ENCODE measurements around the gene MYORG. TPM values are rescaled to one million over a fixed set of nuclear protein-coding genes. Genes with fewer than 3 reads are reported as not detected.
"Not testable (repeated sequence)": the region's sequence is repeated elsewhere in the genome, so short reads cannot be mapped to it uniquely, and the experiment has no call there.

The MYORG gene
- total RNA-seq, 2 experiments from 2014 or later, result 2.2 to 2.3 TPM

DNA sequence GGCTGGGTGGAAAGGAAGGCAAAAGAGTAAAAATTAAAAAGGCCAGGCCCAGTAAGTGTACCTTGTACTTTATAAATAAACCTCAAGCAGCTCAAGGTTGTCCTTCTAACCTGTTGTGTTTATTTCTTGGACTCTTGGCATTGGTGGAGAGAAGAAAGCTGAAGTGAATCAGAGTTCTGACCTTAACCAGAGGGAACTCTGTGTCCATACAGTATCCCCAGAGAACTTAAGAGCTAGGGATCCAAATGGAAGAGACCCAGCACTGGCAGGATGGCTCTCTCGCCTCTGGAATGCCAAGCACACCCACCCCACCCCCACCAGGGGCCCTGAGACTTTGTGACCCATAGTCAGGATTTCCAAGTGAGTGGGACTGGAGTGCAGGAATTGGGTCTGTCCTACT is 33.1 kb downstream of the MYORG start:
- H3K27ac Mint-ChIP-seq, result no peak overlapping the region
- DNase-seq (no peak), ATAC-seq (no peak)
- no peaks in the 10 kb centered on the region for H3K27me3 Mint-ChIP-seq
- ChIA-PET POLR2A (no interaction called here), CTCF (interaction anchor here (0.7 kb wide), 1 partner anchor 53 kb away, joined by 3 read pairs; no protein-coding TSS in a partner anchor)
- no peak overlapping the region for H3K4me3 Mint-ChIP-seq
- intact Hi-C loops (cut with DNase I, micrococcal nuclease), result no loop called here
- peaks cover 29% of the 10 kb centered on the region for H3K36me3 Mint-ChIP-seq (ENCODE audit: low read depth)
- H3K4me1 Mint-ChIP-seq, result no peaks in the 10 kb centered on the region
- no peaks in the 10 kb centered on the region for H3K9me3 Mint-ChIP-seq (ENCODE audit: low read depth)

- ATAC-seq (no peak), DNase-seq (no peak)
- intact Hi-C loops (cut with DNase I, micrococcal nuclease), result no loop called here
- H3K9me3 Mint-ChIP-seq (ENCODE audit: low read depth), result no peaks in the 10 kb centered on the region
- no peaks in the 10 kb centered on the region for H3K4me1 Mint-ChIP-seq
- ChIA-PET CTCF (interaction anchor here (0.7 to 1.7 kb wide), 2 partner anchors 10 to 52 kb away, joined by 3 to 6 read pairs; no protein-coding TSS in a partner anchor), POLR2A (no interaction called here)
- no peaks in the 10 kb centered on the region for H3K27me3 Mint-ChIP-seq
- H3K27ac Mint-ChIP-seq, result no peak overlapping the region
- peaks cover 30% of the 10 kb centered on the region for H3K36me3 Mint-ChIP-seq (ENCODE audit: low read depth)
- H3K4me3 Mint-ChIP-seq, result no peak overlapping the region
These were observed 33.6 kb downstream of the MYORG start for GRCh38 chr9:34343090-34343489.

DNA sequence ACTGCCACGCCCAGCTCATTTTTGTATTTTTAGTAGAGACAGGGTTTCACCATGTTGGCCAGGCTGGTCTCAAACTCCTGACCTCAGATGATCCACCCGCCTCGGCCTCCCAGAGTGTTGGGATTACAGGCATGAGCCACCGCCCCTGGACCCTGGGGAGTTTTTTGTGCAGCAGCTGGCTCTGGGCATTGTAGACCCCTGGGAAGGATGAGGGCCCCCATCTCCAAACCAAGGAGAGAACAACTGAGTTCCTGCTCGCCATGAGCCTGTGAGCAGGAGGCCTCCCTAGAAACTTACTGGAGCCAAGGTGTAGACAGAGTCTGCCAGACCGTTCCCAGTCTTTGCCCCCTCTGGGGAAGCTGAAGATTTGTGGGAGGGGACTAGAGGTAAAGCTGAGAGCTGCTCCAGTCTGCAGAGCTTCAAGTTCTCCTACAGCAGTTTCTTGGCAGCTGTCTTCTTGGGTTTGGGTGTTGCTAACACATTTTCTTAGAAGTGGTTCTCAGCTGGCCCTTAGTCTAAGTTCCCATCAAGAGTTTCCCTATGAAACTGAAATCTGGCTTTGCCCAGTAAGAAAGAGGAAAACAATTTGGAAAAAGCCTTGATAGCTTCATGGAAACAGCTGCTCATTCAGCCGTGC is 34.9 kb downstream of the MYORG start:
- no peak for DNase-seq
- no peaks in the 10 kb centered on the region for H3K27me3 Mint-ChIP-seq

GRCh38 chr9:34338665-34339385 is 37.9 kb downstream of the MYORG start:
- Mint-ChIP-seq H3K9me3 (ENCODE audit: low read depth) (no peaks in the 10 kb centered on the region), H3K27me3 (no peaks in the 10 kb centered on the region), H3K4me3 (no peak overlapping the region), H3K27ac (no peak overlapping the region), H3K36me3 (ENCODE audit: low read depth) (peaks cover 30% of the 10 kb centered on the region), H3K4me1 (peaks cover 17% of the 10 kb centered on the region)
- ATAC-seq (no peak), DNase-seq (no peak)
- intact Hi-C loops (cut with DNase I, micrococcal nuclease), result loop anchor here in 1 of 2 experiments (1.0 kb wide), 1 partner anchor 15 kb away; no protein-coding TSS in a partner anchor
- POLR2A ChIA-PET, result interaction anchor here (0.5 kb wide), 1 partner anchor 78 kb away, joined by 3 read pairs; no protein-coding TSS in a partner anchor
- CTCF ChIA-PET, result interaction anchor here (0.6 to 1.1 kb wide), 5 partner anchors 38 to 608 kb away, joined by 3 to 4 read pairs (median 3); partner anchors contain the start of gene MYORG

More for the DNA sequence above, 34.9 kb downstream of the MYORG start:
- Mint-ChIP-seq H3K27ac (no peak overlapping the region), H3K9me3 (ENCODE audit: low read depth) (no peaks in the 10 kb centered on the region), H3K36me3 (ENCODE audit: low read depth) (peaks cover 28% of the 10 kb centered on the region), H3K4me3 (no peak overlapping the region), H3K4me1 (no peaks in the 10 kb centered on the region)
- ChIA-PET POLR2A (interaction anchor here (0.7 kb wide), 1 partner anchor 26 kb away, joined by 3 read pairs; no protein-coding TSS in a partner anchor), CTCF (interaction anchor here (1.7 kb wide), 1 partner anchor 9 kb away, joined by 6 read pairs; no protein-coding TSS in a partner anchor)
- no peak for ATAC-seq
- intact Hi-C loops (cut with DNase I, micrococcal nuclease), result no loop called here

GRCh38 chr9:34338079-34338478 is 38.6 kb downstream of the MYORG start:
- H3K27me3 Mint-ChIP-seq; ATAC-seq; H3K4me3 Mint-ChIP-seq; H3K9me3 Mint-ChIP-seq (ENCODE audit: low read depth); DNase-seq; intact Hi-C loops (cut with DNase I, micrococcal nuclease); H3K27ac Mint-ChIP-seq; POLR2A ChIA-PET; CTCF ChIA-PET: not testable (repeated sequence)
- Mint-ChIP-seq H3K36me3 (ENCODE audit: low read depth) (peaks cover 27% of the 10 kb centered on the region), H3K4me1 (peaks cover 18% of the 10 kb centered on the region)

GRCh38 chr9:34337403-34337802 is 39.3 kb downstream of the MYORG start:
- Mint-ChIP-seq H3K4me3 (no peak overlapping the region), H3K36me3 (ENCODE audit: low read depth) (peaks cover 25% of the 10 kb centered on the region)
- intact Hi-C loops (cut with DNase I, micrococcal nuclease), result no loop called here

DNA sequence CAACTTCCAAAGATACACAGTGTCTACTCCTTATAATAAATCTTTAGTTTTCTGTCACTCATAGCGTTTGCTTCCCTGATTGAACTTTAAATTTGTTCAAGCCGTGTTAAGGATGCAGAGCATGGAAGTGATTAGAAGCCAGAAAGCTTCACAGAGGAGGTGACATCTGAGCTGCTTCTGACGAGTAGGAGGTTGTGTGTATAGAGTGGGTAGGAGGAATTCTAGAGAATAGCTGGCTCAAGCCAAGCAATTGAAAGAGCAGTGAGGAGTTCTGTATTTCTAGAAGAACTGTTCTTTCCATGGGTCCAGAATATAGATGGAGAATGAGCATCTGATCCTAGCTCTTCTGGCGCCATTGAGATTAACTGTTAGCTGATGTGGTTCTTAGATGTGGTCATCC is 41.3 kb downstream of the MYORG start:
- POLR2A ChIA-PET, result interaction anchor here (0.7 kb wide), 1 partner anchor 244 kb away, joined by 3 read pairs; no protein-coding TSS in a partner anchor
- Mint-ChIP-seq H3K4me3 (no peak overlapping the region), H3K27me3 (no peaks in the 10 kb centered on the region), H3K4me1 (peaks cover 33% of the 10 kb centered on the region), H3K36me3 (ENCODE audit: low read depth) (peaks cover 21% of the 10 kb centered on the region), H3K9me3 (ENCODE audit: low read depth) (no peaks in the 10 kb centered on the region), H3K27ac (no peak overlapping the region)
- CTCF ChIA-PET, result interaction anchor here (6.2 kb wide), 1 partner anchor 42 kb away, joined by 76 read pairs; the partner anchor contains the start of gene MYORG
- intact Hi-C loops (cut with DNase I, micrococcal nuclease), result no loop called here
- DNase-seq (no peak), ATAC-seq (no peak)

More at GRCh38 chr9:34337403-34337802, 39.3 kb downstream of the MYORG start:
- ChIA-PET CTCF (interaction anchor here (0.7 kb wide), 1 partner anchor 84 kb away, joined by 3 read pairs; no protein-coding TSS in a partner anchor), POLR2A (no interaction called here)
- Mint-ChIP-seq H3K4me1 (peaks cover 18% of the 10 kb centered on the region), H3K27ac (no peak overlapping the region), H3K27me3 (no peaks in the 10 kb centered on the region), H3K9me3 (ENCODE audit: low read depth) (no peaks in the 10 kb centered on the region)
- ATAC-seq, result no peak
- no peak for DNase-seq

GRCh38 chr9:34334916-34335315 is 41.8 kb downstream of the MYORG start:
- DNase-seq (no peak), ATAC-seq (no peak)
- ChIA-PET CTCF (interaction anchor here (6.2 kb wide), 1 partner anchor 42 kb away, joined by 76 read pairs; the partner anchor contains the start of gene MYORG), POLR2A (interaction anchor here (0.6 to 0.7 kb wide), 2 partner anchors 244 to 1010 kb away, joined by 3 to 5 read pairs; no protein-coding TSS in a partner anchor)
- intact Hi-C loops (cut with DNase I, micrococcal nuclease), result no loop called here
- H3K36me3 Mint-ChIP-seq (ENCODE audit: low read depth), result peaks cover 18% of the 10 kb centered on the region
- peaks cover 36% of the 10 kb centered on the region for H3K4me1 Mint-ChIP-seq
- H3K4me3 Mint-ChIP-seq, result no peak overlapping the region
- no peak overlapping the region for H3K27ac Mint-ChIP-seq
- H3K9me3 Mint-ChIP-seq (ENCODE audit: low read depth), result no peaks in the 10 kb centered on the region
- no peaks in the 10 kb centered on the region for H3K27me3 Mint-ChIP-seq

- ChIA-PET CTCF (interaction anchor here (0.6 to 6.2 kb wide), 5 partner anchors 8 to 479 kb away, joined by 3 to 76 read pairs (median 3); partner anchors contain the start of gene MYORG), POLR2A (interaction anchor here (0.6 to 0.7 kb wide), 2 partner anchors 245 to 1010 kb away, joined by 3 to 5 read pairs; no protein-coding TSS in a partner anchor)
- DNase-seq (no peak), ATAC-seq (no peak)
- Mint-ChIP-seq H3K4me1 (peaks cover 36% of the 10 kb centered on the region), H3K27ac (no peak overlapping the region), H3K27me3 (no peaks in the 10 kb centered on the region), H3K36me3 (ENCODE audit: low read depth) (peaks cover 17% of the 10 kb centered on the region), H3K9me3 (ENCODE audit: low read depth) (no peaks in the 10 kb centered on the region), H3K4me3 (no peak overlapping the region)
- intact Hi-C loops (cut with DNase I, micrococcal nuclease), result no loop called here
These were observed 42.3 kb downstream of the MYORG start for GRCh38 chr9:34334337-34334824.

DNA sequence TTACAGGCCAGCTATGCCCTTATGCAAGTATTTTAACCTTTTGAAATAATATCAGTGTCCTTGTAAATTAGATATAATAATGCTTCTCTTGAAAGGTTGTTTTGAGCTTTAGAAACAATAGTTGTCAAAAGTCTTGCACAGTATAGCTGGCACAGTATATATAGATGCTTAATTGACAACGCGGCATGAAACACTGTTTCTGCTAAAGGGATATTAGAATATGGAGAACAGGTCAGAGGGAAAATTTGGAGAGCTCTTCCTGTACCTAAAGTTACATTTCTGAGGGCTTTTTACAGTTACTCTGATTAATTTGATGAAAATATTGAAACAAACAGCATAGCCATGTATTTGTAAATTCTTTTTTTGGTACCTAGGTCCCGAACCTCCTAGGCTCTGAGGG is 42.9 kb downstream of the MYORG start:
- intact Hi-C loops (cut with DNase I, micrococcal nuclease), result no loop called here
- H3K27ac Mint-ChIP-seq, result no peak overlapping the region
- ChIA-PET CTCF (interaction anchor here (0.6 to 6.2 kb wide), 5 partner anchors 9 to 479 kb away, joined by 3 to 76 read pairs (median 3); partner anchors contain the start of gene MYORG), POLR2A (no interaction called here)
- H3K36me3 Mint-ChIP-seq (ENCODE audit: low read depth), result peaks cover 11% of the 10 kb centered on the region
- H3K4me1 Mint-ChIP-seq, result peaks cover 36% of the 10 kb centered on the region
- DNase-seq (no peak), ATAC-seq (no peak)
- no peaks in the 10 kb centered on the region for H3K27me3 Mint-ChIP-seq
- no peaks in the 10 kb centered on the region for H3K9me3 Mint-ChIP-seq (ENCODE audit: low read depth)
- no peak overlapping the region for H3K4me3 Mint-ChIP-seq

Measured in activated CD4-positive, alpha-beta T cell treated with anti-CD3 and anti-CD28 coated beads for 36 hours (primary cell).